Endothelial cell of umbilical vein (primary cell): ENCODE measurements around the gene PIGB. TPM values are rescaled to one million over a fixed set of nuclear protein-coding genes. Genes with fewer than 3 reads are reported as not detected.

Source experiments
- BruUV-seq: library from RNA; stranded (reverse); fragments of 400-500 nt; replicated peaks from 2 replicates; lab custom pipeline; 2021; lab: Mats Ljungman, UMichigan
- CTCF ChIA-PET: fragments of 300-600, 350-600 bp; sonication (Branson Sonifier 250); formaldehyde crosslinking; loops from one replicate; lab custom pipeline; 2021; ENCODE audit warnings: antibody characterized with exemption, inconsistent platforms; lab: Charles Lee
- POLR2A ChIA-PET: fragments of 300-600, 350-600 bp; sonication (Branson Sonifier 250); formaldehyde crosslinking; loops from one replicate; lab custom pipeline; 2021; ENCODE audit warnings: antibody characterized with exemption, inconsistent platforms; lab: Charles Lee
- DNase-seq: peaks from one replicate; pipeline ENCODE4 v3.0.0-alpha.2; 2011; ENCODE audit warnings: low read depth, low spot score
- FAIRE-seq: peaks from 2 replicates; lab custom pipeline; 2011; peaks lifted over from hg19 to GRCh38; lab: Jason Lieb, UNC
- H2AFZ ChIP-seq: 2 replicates; pipeline ENCODE4 v1.6.0; 2012; ENCODE audit warnings: low read depth, low read length, control low read depth, inconsistent platforms
- H3K27ac ChIP-seq: 2 replicates; pipeline ENCODE4 v1.5.1; 2011; ENCODE audit warnings: low read depth, mild to moderate bottlenecking, control low read depth, low read length, moderate library complexity; ENCODE audit not compliant: insufficient read depth
- H3K27me3 ChIP-seq, 2 experiments: 2 replicates each; pipeline versions ENCODE4 v1.6.0 to v1.6.1; 2011; ENCODE audit warnings: low read length in 2 of 2, mixed read lengths in 1 of 2; ENCODE audit not compliant: control insufficient read depth in 2 of 2, insufficient read depth in 2 of 2
- H3K36me3 ChIP-seq, 2 experiments: 2 replicates in 1 of 2; 3 replicates in 1 of 2; pipeline ENCODE4 v1.5.1; 2011; ENCODE audit warnings: low read length in 2 of 2, mild to moderate bottlenecking in 1 of 2, moderate library complexity in 1 of 2; ENCODE audit not compliant: control insufficient read depth in 2 of 2, insufficient read depth in 2 of 2; ENCODE audit errors: extremely low read depth in 1 of 2
- H3K4me1 ChIP-seq: 3 replicates; pipeline ENCODE4 v1.5.1; 2011; ENCODE audit warnings: mild to moderate bottlenecking, low read length; ENCODE audit not compliant: control insufficient read depth, insufficient read depth; ENCODE audit errors: extremely low read depth
- H3K4me2 ChIP-seq: 2 replicates; pipeline ENCODE4 v1.6.1; 2011; ENCODE audit warnings: low read length, control low read depth, mixed read lengths; ENCODE audit not compliant: insufficient read depth
- H3K4me3 ChIP-seq, 3 experiments: fragments of 200-600 bp in 1 of 3; sonication (generic), shearing (Covaris generic) in 1 of 3; replicated peaks in 1 of 3; 2 replicates each; pipeline ENCODE4 v1.5.1; 2011 to 2016; ENCODE audit warnings: control low read depth in 3 of 3, low read length in 3 of 3, mild to moderate bottlenecking in 2 of 3, inconsistent platforms in 1 of 3, low read depth in 1 of 3, moderate library complexity in 1 of 3; ENCODE audit not compliant: insufficient read depth in 1 of 3
- H3K79me2 ChIP-seq: 2 replicates; pipeline ENCODE4 v1.6.0; 2012; ENCODE audit warnings: low read length, inconsistent platforms; ENCODE audit not compliant: control insufficient read depth, insufficient read depth
- H3K9ac ChIP-seq: replicated peaks from 2 replicates; pipeline ENCODE3; 2011; ENCODE audit warnings: low read length, control low read depth; ENCODE audit not compliant: insufficient read depth; ENCODE audit errors: extremely low read depth
- H3K9me1 ChIP-seq: replicated peaks from 3 replicates; pipeline ENCODE4 v1.6.0; 2011; ENCODE audit warnings: mild to moderate bottlenecking, low read length; ENCODE audit not compliant: control insufficient read depth, insufficient read depth; ENCODE audit errors: extremely low read depth
- H3K9me3 ChIP-seq: replicated peaks from 2 replicates; pipeline ENCODE4 v1.5.1; 2012; ENCODE audit warnings: low read length, inconsistent platforms; ENCODE audit not compliant: control insufficient read depth, insufficient read depth
- H4K20me1 ChIP-seq: replicated peaks from 2 replicates; pipeline ENCODE3; 2011; ENCODE audit warnings: mild to moderate bottlenecking, low read length; ENCODE audit not compliant: control insufficient read depth, insufficient read depth; ENCODE audit errors: extremely low read depth
- CTCF ChIP-seq, 2 donors: IDR thresholded peaks; 1 replicate in 1 of 2; 2 replicates in 1 of 2; pipeline ENCODE4 v1.5.1; 2011; ENCODE audit warnings: low read length in 2 of 2, mild to moderate bottlenecking in 2 of 2, moderate library complexity in 2 of 2, control low read depth in 1 of 2, inconsistent platforms in 1 of 2, low read depth in 1 of 2; ENCODE audit not compliant: insufficient read depth in 1 of 2; ENCODE audit errors: extremely low read depth in 1 of 2
- EZH2 ChIP-seq: IDR thresholded peaks from 2 replicates; pipeline ENCODE4 v1.6.1; 2012; ENCODE audit warnings: borderline replicate concordance, low read depth, mild to moderate bottlenecking, moderate library complexity, low read length, inconsistent platforms; ENCODE audit not compliant: severe bottlenecking
- FOS ChIP-seq: IDR thresholded peaks from 2 replicates; pipeline ENCODE4 v1.6.1; 2011; ENCODE audit warnings: mild to moderate bottlenecking, low read length, moderate library complexity, borderline replicate concordance; ENCODE audit not compliant: insufficient read depth
- GATA2 ChIP-seq: IDR thresholded peaks from 2 replicates; pipeline ENCODE4 v1.7.0; 2011; ENCODE audit warnings: low read depth, mild to moderate bottlenecking, moderate library complexity, mixed read lengths, low read length; ENCODE audit not compliant: insufficient read length, insufficient read depth
- JUN ChIP-seq: IDR thresholded peaks from 2 replicates; pipeline ENCODE4 v1.6.1; 2011; ENCODE audit warnings: borderline replicate concordance, low read depth; ENCODE audit not compliant: insufficient read length, insufficient read depth
- MAX ChIP-seq: IDR thresholded peaks from 2 replicates; pipeline ENCODE4 v1.6.1; 2011; ENCODE audit not compliant: insufficient read depth, insufficient read length
- MYC ChIP-seq: IDR thresholded peaks from one replicate; pipeline ENCODE4 v1.6.1; 2011; ENCODE audit warnings: mild to moderate bottlenecking, low read depth, low read length
- POLR2A ChIP-seq: IDR thresholded peaks from 2 replicates; pipeline ENCODE4 v1.6.1; 2012; ENCODE audit warnings: low read depth, mild to moderate bottlenecking, control low read depth, low read length
- POLR2AphosphoS5 ChIP-seq: IDR thresholded peaks from 2 replicates; pipeline ENCODE4 v1.6.1; 2012; ENCODE audit warnings: low read depth, mild to moderate bottlenecking, control low read depth, low read length, moderate library complexity; ENCODE audit not compliant: insufficient read depth
- dilution Hi-C: fragments of 300-500 bp; cut with MboI; formaldehyde crosslinking; loops from one replicate; pipeline ENCODE4 v1.15.0; 2019; ENCODE audit warnings: low sequenced_read_pairs; ENCODE audit not compliant: extremely low pct_ligation_motif_present
- intact Hi-C: fragments of 100-400 bp; cut with micrococcal nuclease; formaldehyde crosslinking; loops from one replicate; pipeline ENCODE4 v1.10.0; 2022
- polyA plus RNA-seq, 4 experiments: library from polyadenylated mRNA; depleted of rRNA in 3 of 4; stranded (reverse) in 3 of 4; unstranded in 1 of 4; fragments of >200 nt; gene quantifications; 2 replicates each; pipeline versions ENCODE4 v1.2.1 to v1.2.3, GENCODE V29; 2011 to 2012; ENCODE audit warnings: missing spikeins in 1 of 4
- total RNA-seq: library from RNA; stranded (reverse); gene quantifications from 2 replicates; pipeline ENCODE4 v1.2.3, GENCODE V29; 2021

Gene PIGB
- total and polyA plus RNA-seq, 2 donors (not counting 3 experiments of a cell fraction or from before 2014, with no cell fraction given) = 14.1 to 23.9 TPM

DNA sequence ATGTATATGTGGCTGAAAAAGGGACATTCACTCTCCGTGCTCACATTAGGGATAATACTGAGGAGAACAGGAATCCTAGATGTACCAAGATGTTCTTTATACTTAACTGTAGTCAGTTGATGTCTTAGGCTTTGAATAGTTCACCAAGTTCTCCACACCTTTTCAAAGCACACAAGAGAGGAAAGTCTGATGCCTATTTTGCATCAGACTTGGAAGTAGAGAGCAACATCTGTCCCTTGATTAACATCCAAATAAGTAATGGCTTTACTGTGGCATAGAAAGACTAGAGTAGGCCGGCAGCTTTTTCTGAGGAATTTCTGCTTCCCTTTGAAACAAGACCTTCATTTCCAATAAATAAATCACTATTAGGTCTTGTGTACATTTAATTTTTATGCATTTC lies 34.0 kb downstream of the PIGB start:
- TF ChIP-seq POLR2AphosphoS5 (no peak), GATA2 (no peak), CTCF (IDR thresholded peaks at IDR 0.05; ENCODE audit: extremely low read depth in 1 of 2, insufficient read depth in 1 of 2, low read depth in 1 of 2, low read length in 2 of 2) (no peak), POLR2A (no peak), JUN (no peak), MYC (no peak), MAX (no peak), FOS (no peak), EZH2 (no peak)
- dilution Hi-C loops = no loop called here
- CTCF ChIA-PET = no interaction called here

More for the DNA sequence above, 34.0 kb downstream of the PIGB start:
- H3K4me3 ChIP-seq = no peak overlapping the region
- H3K9me1 ChIP-seq = no peaks in the 10 kb centered on the region
- POLR2A ChIA-PET = no interaction called here
- DNase-seq (no peak), FAIRE-seq (no peak)
- no peaks in the 10 kb centered on the region for H3K79me2 ChIP-seq
- intact Hi-C loops = no loop called here
- no peaks in the 10 kb centered on the region for H3K9me3 ChIP-seq
- peaks cover 6% of the 10 kb centered on the region for H3K4me1 ChIP-seq
- no peak overlapping the region for H3K9ac ChIP-seq
- no peak overlapping the region for H3K27ac ChIP-seq
- no peak overlapping the region for H2AFZ ChIP-seq
- no peak overlapping the region for H3K4me2 ChIP-seq
- H4K20me1 ChIP-seq = no peaks in the 10 kb centered on the region
- no peaks in the 10 kb centered on the region for H3K36me3 ChIP-seq
- H3K27me3 ChIP-seq = no peaks in the 10 kb centered on the region
- BruUV-seq = no TSS peak
